Naive thymus-derived CD4-positive, alpha-beta T cell (primary cell): ENCODE results near the gene FIGLA. TPM values are rescaled to one million over a fixed set of nuclear protein-coding genes. Genes with fewer than 3 reads are reported as not detected.
A peak's percentile ranks its signal among the peaks of the same experiment; 100 is the strongest.

ENCODE experiments used
- ATAC-seq: fragments of 150-1000 bp; cut with Tn5 transposase; 2 replicates; pipeline ENCODE4 v1.10.0; 2021; ENCODE audit warnings: mild to moderate bottlenecking, moderate library complexity
- CTCF ChIA-PET: fragments of 350-600 bp; sonication (Branson Sonifier 250); formaldehyde crosslinking; loops from one replicate; lab custom pipeline; 2021; ENCODE audit warnings: antibody characterized with exemption; lab: Charles Lee
- POLR2A ChIA-PET: fragments of 350-600 bp; sonication (Branson Sonifier 250); formaldehyde crosslinking; loops from one replicate; lab custom pipeline; 2021; ENCODE audit warnings: antibody characterized with exemption, inconsistent platforms; lab: Charles Lee
- DNase-seq, 9 donors: peaks; one replicate each; pipeline versions ENCODE4 v3.0.0 to v3.0.0-alpha.2; 2020 to 2022; ENCODE audit warnings: mixed read lengths in 1 of 9
- H3K27ac ChIP-seq: one replicate; pipeline ENCODE4 v1.7.0; 2013; ENCODE audit warnings: mild to moderate bottlenecking, low read depth, low read length, moderate library complexity
- H3K27me3 ChIP-seq, 2 donors: one replicate each; pipeline ENCODE4 v1.7.0; 2013; ENCODE audit warnings: low read length in 2 of 2, mild to moderate bottlenecking in 2 of 2, moderate library complexity in 2 of 2; ENCODE audit not compliant: control insufficient read depth in 2 of 2, insufficient read depth in 2 of 2
- H3K36me3 ChIP-seq, 3 experiments: 1 replicate in 2 of 3; 2 replicates in 1 of 3; pipeline ENCODE4 v1.7.0; 2013; ENCODE audit warnings: low read length in 3 of 3, mild to moderate bottlenecking in 3 of 3, moderate library complexity in 1 of 3; ENCODE audit not compliant: insufficient read depth in 3 of 3, control insufficient read depth in 2 of 3
- H3K4me1 ChIP-seq, 2 donors: one replicate each; pipeline ENCODE4 v1.7.0; 2013; ENCODE audit warnings: low read length in 2 of 2, mild to moderate bottlenecking in 2 of 2, moderate library complexity in 1 of 2; ENCODE audit not compliant: control insufficient read depth in 2 of 2, insufficient read depth in 2 of 2
- H3K4me3 ChIP-seq: 2 replicates; pipeline ENCODE4 v1.7.0; 2013; ENCODE audit warnings: mild to moderate bottlenecking, low read length
- H3K9me3 ChIP-seq, 3 experiments: 1 replicate in 2 of 3; 2 replicates in 1 of 3; pipeline ENCODE4 v1.7.0; 2013; ENCODE audit warnings: low read length in 3 of 3; ENCODE audit not compliant: control insufficient read depth in 2 of 3
- H3K27ac Mint-ChIP-seq, 9 donors: one replicate each; pipeline ENCODE4 v1.8.0; 2020 to 2022; ENCODE audit warnings: mixed read lengths in 9 of 9, mild to moderate bottlenecking in 8 of 9, moderate library complexity in 5 of 9, inconsistent platforms in 2 of 9
- H3K27me3 Mint-ChIP-seq, 5 donors: one replicate each; pipeline ENCODE4 v1.8.0; 2021 to 2022; ENCODE audit warnings: mixed read lengths in 5 of 5, mild to moderate bottlenecking in 1 of 5
- H3K36me3 Mint-ChIP-seq, 5 donors: one replicate each; pipeline ENCODE4 v1.8.0; 2020 to 2022; ENCODE audit warnings: mixed read lengths in 5 of 5, mild to moderate bottlenecking in 3 of 5, inconsistent platforms in 1 of 5
- H3K4me1 Mint-ChIP-seq, 7 donors: one replicate each; pipeline ENCODE4 v1.8.0; 2020 to 2022; ENCODE audit warnings: mixed read lengths in 7 of 7, mild to moderate bottlenecking in 3 of 7, inconsistent platforms in 1 of 7
- H3K4me3 Mint-ChIP-seq, 10 donors: one replicate each; pipeline ENCODE4 v1.8.0; 2020 to 2022; ENCODE audit warnings: mild to moderate bottlenecking in 10 of 10, mixed read lengths in 10 of 10, moderate library complexity in 6 of 10, inconsistent platforms in 2 of 10
- H3K9me3 Mint-ChIP-seq, 11 donors: one replicate each; pipeline ENCODE4 v1.8.0; 2020 to 2022; ENCODE audit warnings: mixed read lengths in 11 of 11, mild to moderate bottlenecking in 4 of 11, inconsistent platforms in 1 of 11, moderate library complexity in 1 of 11
- intact Hi-C, 2 donors: fragments of 100-400 bp; cut with micrococcal nuclease; formaldehyde crosslinking; loops; one replicate each; pipeline ENCODE4 v1.15.1; 2023
- polyA plus RNA-seq, 2 donors: library from polyadenylated mRNA; unstranded; fragments of 300-500 nt; fragmentation: Illumina TruSeq; gene quantifications; one replicate each; pipeline ENCODE4 v1.2.3, GENCODE V29; 2021
- total RNA-seq, 6 experiments: library from RNA in 5 of 6; stranded (reverse) in 5 of 6; gene quantifications; 1 replicate in 5 of 6; 2 replicates in 1 of 6; pipeline ENCODE4 v1.2.3 and lab custom pipeline; 2021 to 2026

FIGLA gene
- total and polyA plus RNA-seq, 7 experiments from 2014 or later = not detected

DNA sequence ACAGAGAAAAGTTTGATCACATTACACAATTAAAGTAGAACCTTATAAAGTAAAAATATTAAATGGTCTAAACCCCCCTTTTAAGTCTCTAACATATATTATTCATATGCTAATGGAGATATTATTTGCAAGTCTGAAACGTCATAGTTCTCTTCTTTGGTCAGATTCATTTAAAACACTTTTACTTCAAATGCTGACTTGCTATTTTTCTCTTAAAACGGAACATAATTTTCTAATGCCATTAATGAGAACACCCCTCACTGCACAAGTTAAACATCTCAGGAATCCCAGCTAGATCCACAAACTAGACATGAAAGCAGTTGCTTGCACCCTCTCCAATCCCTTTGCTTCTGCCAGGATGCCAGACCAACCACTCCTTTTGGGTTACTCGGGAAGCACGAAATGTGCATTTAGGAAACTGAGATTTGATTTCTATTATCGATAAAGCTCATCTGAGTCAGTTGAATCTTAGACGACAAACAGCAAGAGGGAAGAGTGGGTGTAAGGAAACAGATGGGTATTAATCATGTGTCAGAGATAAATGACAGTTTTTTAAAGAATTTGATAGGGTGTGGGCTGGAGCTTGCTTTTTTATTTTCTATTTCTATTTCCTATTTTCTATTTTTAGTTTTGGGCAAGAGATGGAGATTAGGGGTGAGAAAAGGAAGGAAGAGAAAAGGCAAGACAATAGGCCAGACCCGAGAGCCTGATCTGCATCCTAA, 23.9 kb downstream of the FIGLA start:
- Mint-ChIP-seq H3K4me1 (peaks cover 14 to 38% (median 20%) of the 10 kb centered on the region in 7 donors), H3K4me3 (peak overlapping the region; percentile 70 to 96 (median 82)), H3K9me3 (peaks cover 0 to 2% (median 0%) of the 10 kb centered on the region in 11 donors), H3K36me3 (peaks cover 0 to 3% (median 0%) of the 10 kb centered on the region in 5 donors), H3K27ac (peak overlapping the region in 6 of 9 donors; percentile 16 to 74 (median 64)), H3K27me3 (peaks cover 0 to 56% (median 17%) of the 10 kb centered on the region in 5 donors)
- H3K4me1 ChIP-seq = peaks cover 5 to 7% of the 10 kb centered on the region in 2 donors
- DNase-seq (peak in 1 of 9 donors; percentile 0), ATAC-seq (no peak)
- intact Hi-C loops = loop anchor here (5.0 kb wide), 3 partner anchors 109 to 464 kb away; partner anchors contain the start of genes FAM136A (in 1 of the 2) and TGFA (in 1 of the 2)
- ChIA-PET POLR2A (interaction anchor here (1.1 kb wide), 1 partner anchor 108 kb away, joined by 3 read pairs; no protein-coding TSS in a partner anchor), CTCF (interaction anchor here (0.6 kb wide), 1 partner anchor 24 kb away, joined by 3 read pairs; the partner anchor contains the start of gene FIGLA)
- H3K9me3 ChIP-seq = no peaks in the 10 kb centered on the region
- H3K27me3 ChIP-seq = peaks cover 0 to 3% of the 10 kb centered on the region in 2 donors
- peak overlapping the region; percentile 73 for H3K4me3 ChIP-seq
- no peaks in the 10 kb centered on the region for H3K36me3 ChIP-seq
- H3K27ac ChIP-seq = no peak overlapping the region

DNA sequence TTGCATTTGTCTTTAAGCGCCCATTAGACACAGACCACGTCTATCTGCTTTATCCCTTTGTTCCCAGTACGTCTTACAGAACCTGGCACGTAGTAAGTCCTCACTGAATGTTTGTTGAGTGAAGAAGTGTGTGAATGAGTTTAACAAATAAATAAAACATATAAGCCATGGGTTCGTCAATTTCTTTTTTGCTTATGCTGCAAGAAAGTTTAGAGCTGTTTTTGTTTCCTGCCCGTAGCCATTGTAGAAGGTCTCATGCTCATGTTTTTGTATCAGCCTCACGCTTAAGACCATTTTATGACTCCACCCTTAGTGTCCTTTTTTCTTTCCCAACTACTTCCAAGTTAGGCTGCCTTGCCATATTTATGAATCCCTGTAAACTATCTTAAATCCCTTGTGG, 24.9 kb downstream of the FIGLA start:
- CTCF ChIA-PET = no interaction called here

DNA sequence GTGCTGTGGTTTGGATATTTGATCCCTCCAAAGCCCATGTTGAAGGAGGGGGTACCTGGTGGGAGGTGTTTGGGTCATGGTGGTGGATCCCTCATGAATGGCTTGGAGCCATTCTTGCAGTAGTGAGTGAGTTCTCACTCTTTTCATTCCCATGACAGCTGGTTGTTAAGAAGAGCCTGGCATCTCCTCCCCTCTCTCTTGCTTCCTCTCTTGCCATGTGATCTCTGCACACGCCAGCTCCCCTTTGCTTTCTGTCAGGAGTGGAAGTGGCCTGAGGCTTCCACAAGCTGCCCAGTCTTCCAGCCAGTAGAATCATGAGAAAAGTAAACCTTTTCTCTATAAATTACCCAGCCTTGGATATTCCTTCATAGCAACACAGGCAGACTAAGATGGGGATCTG, 31.0 kb downstream of the FIGLA start:
- no peaks in the 10 kb centered on the region for H3K9me3 ChIP-seq
- no peaks in the 10 kb centered on the region for H3K27me3 ChIP-seq
- no peaks in the 10 kb centered on the region for H3K4me1 ChIP-seq
- POLR2A ChIA-PET = no interaction called here
- ATAC-seq (no peak), DNase-seq (no peak)
- Mint-ChIP-seq H3K27me3 (peaks cover 0 to 19% (median 5%) of the 10 kb centered on the region in 5 donors), H3K9me3 (no peaks in the 10 kb centered on the region), H3K4me1 (peaks cover 0 to 20% (median 0%) of the 10 kb centered on the region in 7 donors), H3K36me3 (peaks cover 0 to 21% (median 4%) of the 10 kb centered on the region in 5 donors), H3K4me3 (no peak overlapping the region), H3K27ac (no peak overlapping the region)
- H3K27ac ChIP-seq = no peak overlapping the region
- no peak overlapping the region for H3K4me3 ChIP-seq
- CTCF ChIA-PET = interaction anchor here (1.0 kb wide), 1 partner anchor 9 kb away, joined by 3 read pairs; the partner anchor contains the start of gene ADD2
- no peaks in the 10 kb centered on the region for H3K36me3 ChIP-seq
- intact Hi-C loops = no loop called here

More for the DNA sequence above, 24.9 kb downstream of the FIGLA start:
- Histone ChIP-seq H3K4me3 (no peak overlapping the region), H3K9me3 (no peaks in the 10 kb centered on the region), H3K27me3 (peaks cover 0 to 3% of the 10 kb centered on the region in 2 donors), H3K27ac (no peak overlapping the region), H3K4me1 (peaks cover 5 to 7% of the 10 kb centered on the region in 2 donors), H3K36me3 (no peaks in the 10 kb centered on the region)
- Mint-ChIP-seq H3K9me3 (peaks cover 0 to 2% (median 0%) of the 10 kb centered on the region in 11 donors), H3K27me3 (peaks cover 0 to 47% (median 17%) of the 10 kb centered on the region in 5 donors), H3K4me3 (no peak overlapping the region), H3K27ac (peak overlapping the region in 2 of 9 donors; percentile 13 to 16), H3K4me1 (peaks cover 9 to 42% (median 20%) of the 10 kb centered on the region in 7 donors), H3K36me3 (peaks cover 0 to 3% (median 0%) of the 10 kb centered on the region in 5 donors)
- DNase-seq = no peak
- intact Hi-C loops = loop anchor here (5.0 kb wide), 3 partner anchors 108 to 463 kb away; partner anchors contain the start of genes FAM136A (in 1 of the 2) and TGFA (in 1 of the 2)
- ATAC-seq = no peak
- POLR2A ChIA-PET = no interaction called here

DNA sequence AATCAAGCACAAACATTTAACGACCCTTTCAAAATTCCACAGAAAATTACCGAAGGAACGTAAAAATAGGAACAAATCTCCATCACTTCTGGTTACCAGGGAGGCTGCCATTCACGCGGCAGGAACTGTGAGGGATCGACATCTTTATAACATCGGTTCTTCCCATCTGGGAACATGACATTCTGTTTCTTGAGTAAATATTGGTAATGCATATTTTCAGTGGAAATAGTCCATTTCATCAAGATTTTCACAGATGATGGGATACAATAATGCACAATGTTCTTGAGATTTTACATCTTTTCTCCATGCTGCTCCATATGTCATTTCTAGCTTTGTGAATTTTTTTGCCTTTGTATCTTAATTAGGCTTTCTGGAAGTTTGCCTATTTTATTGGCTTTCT, 32.5 kb downstream of the FIGLA start:
- ATAC-seq = no peak
- Mint-ChIP-seq H3K27ac (no peak overlapping the region), H3K4me3 (no peak overlapping the region), H3K9me3 (no peaks in the 10 kb centered on the region), H3K4me1 (peaks cover 0 to 12% (median 0%) of the 10 kb centered on the region in 7 donors), H3K27me3 (peaks cover 0 to 16% (median 5%) of the 10 kb centered on the region in 5 donors), H3K36me3 (peaks cover 0 to 21% (median 4%) of the 10 kb centered on the region in 5 donors)
- intact Hi-C loops = no loop called here
- ChIA-PET POLR2A (no interaction called here), CTCF (interaction anchor here (0.7 kb wide), 1 partner anchor 96 kb away, joined by 3 read pairs; no protein-coding TSS in a partner anchor)
- Histone ChIP-seq H3K27me3 (no peaks in the 10 kb centered on the region), H3K4me1 (no peaks in the 10 kb centered on the region), H3K9me3 (no peaks in the 10 kb centered on the region), H3K36me3 (no peaks in the 10 kb centered on the region), H3K4me3 (no peak overlapping the region), H3K27ac (no peak overlapping the region)
- DNase-seq = no peak

DNA sequence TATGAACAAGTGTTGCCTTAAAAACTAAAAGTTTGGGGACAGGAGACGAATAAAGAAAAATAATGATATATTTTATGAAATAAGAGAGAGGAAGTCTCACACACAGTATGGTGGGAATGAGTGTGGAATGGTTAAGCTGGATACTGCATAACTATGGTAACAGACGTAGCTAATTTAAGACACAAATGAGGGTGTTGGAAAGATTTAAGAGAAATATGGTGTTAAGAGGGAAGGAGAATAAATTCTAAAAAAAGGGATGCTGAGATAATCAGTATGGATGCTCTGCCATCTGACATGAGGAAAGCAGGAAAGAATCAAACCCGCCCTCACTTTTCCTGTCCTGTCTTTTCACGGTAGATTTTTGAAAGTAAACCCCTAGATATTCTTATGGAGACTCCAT, 33.1 kb downstream of the FIGLA start:
- Histone ChIP-seq H3K4me3 (no peak overlapping the region), H3K9me3 (no peaks in the 10 kb centered on the region), H3K27me3 (no peaks in the 10 kb centered on the region), H3K4me1 (no peaks in the 10 kb centered on the region), H3K36me3 (no peaks in the 10 kb centered on the region), H3K27ac (no peak overlapping the region)
- H3K27ac Mint-ChIP-seq = no peak overlapping the region
- H3K4me1 Mint-ChIP-seq = peaks cover 0 to 12% (median 0%) of the 10 kb centered on the region in 7 donors
- POLR2A ChIA-PET = no interaction called here
- intact Hi-C loops = no loop called here
- no peak overlapping the region for H3K4me3 Mint-ChIP-seq
- DNase-seq (no peak), ATAC-seq (no peak)
- peaks cover 0 to 16% (median 5%) of the 10 kb centered on the region in 5 donors for H3K27me3 Mint-ChIP-seq
- CTCF ChIA-PET = interaction anchor here (0.5 kb wide), 1 partner anchor 102 kb away, joined by 5 read pairs; no protein-coding TSS in a partner anchor
- peaks cover 0 to 21% (median 4%) of the 10 kb centered on the region in 5 donors for H3K36me3 Mint-ChIP-seq
- H3K9me3 Mint-ChIP-seq = no peaks in the 10 kb centered on the region

DNA sequence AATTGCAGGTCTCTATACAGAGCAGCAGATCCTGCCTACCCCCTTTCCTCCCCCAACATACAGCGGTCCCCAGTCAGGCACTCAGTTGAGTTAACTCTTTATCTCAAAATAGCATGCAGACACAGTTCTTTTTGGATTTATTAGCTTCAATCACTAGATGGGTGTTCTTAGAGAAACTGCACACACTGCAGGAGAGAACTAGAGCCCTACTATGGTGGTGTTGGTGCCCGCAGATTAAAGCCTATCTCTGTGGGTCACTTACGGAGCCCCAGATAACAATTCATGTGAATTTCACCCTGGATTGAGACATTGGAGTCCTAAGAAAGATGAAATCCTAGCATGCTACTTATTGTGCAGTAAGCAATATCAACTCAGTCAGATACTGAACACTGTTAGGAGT, 34.3 kb downstream of the FIGLA start:
- CTCF ChIA-PET = no interaction called here

More for the DNA sequence above, 34.3 kb downstream of the FIGLA start:
- Mint-ChIP-seq H3K4me3 (no peak overlapping the region), H3K9me3 (no peaks in the 10 kb centered on the region), H3K4me1 (peaks cover 0 to 12% (median 0%) of the 10 kb centered on the region in 7 donors), H3K27me3 (peaks cover 0 to 12% (median 5%) of the 10 kb centered on the region in 5 donors), H3K27ac (no peak overlapping the region), H3K36me3 (peaks cover 0 to 21% (median 4%) of the 10 kb centered on the region in 5 donors)
- POLR2A ChIA-PET = no interaction called here
- ATAC-seq (no peak), DNase-seq (no peak)
- no peaks in the 10 kb centered on the region for H3K27me3 ChIP-seq
- H3K4me3 ChIP-seq = no peak overlapping the region
- H3K27ac ChIP-seq = no peak overlapping the region
- no peaks in the 10 kb centered on the region for H3K36me3 ChIP-seq
- H3K9me3 ChIP-seq = no peaks in the 10 kb centered on the region
- intact Hi-C loops = no loop called here
- no peaks in the 10 kb centered on the region for H3K4me1 ChIP-seq
